Breast epithelium (tissue), 4 donors: ENCODE data around the gene HSPA2. TPM values are rescaled to one million over a fixed set of nuclear protein-coding genes. Genes with fewer than 3 reads are reported as not detected.

Experiments used
- DNase-seq, 2 donors: peaks; one replicate each; pipeline ENCODE4 v3.0.0-alpha.2; 2019; ENCODE audit warnings: low spot score in 2 of 2
- H3K27ac ChIP-seq, 2 donors: fragments of 200-600 bp; sonication (generic) in 1 of 2; one replicate each; pipeline ENCODE4 v1.5.1; 2016 to 2019; ENCODE audit warnings: mild to moderate bottlenecking in 1 of 2
- H3K27me3 ChIP-seq, 2 donors: fragments of 200-600 bp; sonication (generic) in 1 of 2; one replicate each; pipeline versions ENCODE4 v1.5.1 to v1.6.0; 2017 to 2019; ENCODE audit warnings: control low read depth in 1 of 2, mild to moderate bottlenecking in 1 of 2
- H3K36me3 ChIP-seq: fragments of 200-600 bp; one replicate; pipeline ENCODE4 v1.5.1; 2019
- H3K4me1 ChIP-seq, 2 donors: fragments of 200-600 bp; sonication (generic); one replicate each; pipeline ENCODE4 v1.5.1; 2016 to 2019; ENCODE audit warnings: control low read depth in 1 of 2
- H3K4me3 ChIP-seq, 3 donors: fragments of 200-600 bp; sonication (generic); 1 replicate in 2 of 3; 2 replicates in 1 of 3; pipeline ENCODE4 v1.5.1; 2016 to 2019; ENCODE audit warnings: mild to moderate bottlenecking in 3 of 3, moderate library complexity in 2 of 3
- H3K9me3 ChIP-seq, 2 donors: fragments of 200-600 bp; sonication (generic) in 1 of 2; one replicate each; pipeline ENCODE4 v1.5.1; 2016 to 2019; ENCODE audit warnings: control low read depth in 1 of 2
- CTCF ChIP-seq, 3 donors: fragments of 450-650 bp; IDR thresholded peaks; one replicate each; pipeline ENCODE4 v1.5.1; 2016 to 2017; ENCODE audit warnings: antibody characterized with exemption in 3 of 3, mild to moderate bottlenecking in 3 of 3, moderate library complexity in 3 of 3
- POLR2A ChIP-seq: fragments of 450-650 bp; IDR thresholded peaks from one replicate; pipeline ENCODE4 v1.6.1; 2016; ENCODE audit warnings: antibody characterized with exemption, mild to moderate bottlenecking, moderate library complexity
- POLR2AphosphoS5 ChIP-seq, 3 donors: sonication (generic); formaldehyde crosslinking; IDR thresholded peaks; one replicate each; pipeline ENCODE4 v1.6.1; 2017; ENCODE audit warnings: antibody characterized with exemption in 3 of 3
- intact Hi-C: fragments of 100-400 bp; cut with DNase I; formaldehyde crosslinking; loops from one replicate; pipeline ENCODE4 v1.15.1; 2023; ENCODE audit warnings: low total_unique reads
- total RNA-seq, 3 donors: library from RNA; depleted of rRNA; stranded (reverse); fragments of >200 nt; gene quantifications; one replicate each; pipeline ENCODE4 v1.1.0, GENCODE V29; 2016

HSPA2 gene
- total RNA-seq, 3 donors from 2014 or later = 12.2 to 33.1 (median 17.9) TPM

GRCh38 chr14:64581363-64581762, 40.8 kb downstream of the HSPA2 start:
- H3K27ac ChIP-seq = no peak overlapping the region
- H3K9me3 ChIP-seq = no peaks in the 10 kb centered on the region
- TF ChIP-seq CTCF (IDR thresholded peaks at IDR 0.05) (no peak), POLR2A (no peak), POLR2AphosphoS5 (IDR thresholded peaks at IDR 0.05) (no peak)
- no peaks in the 10 kb centered on the region for H3K27me3 ChIP-seq
- no peaks in the 10 kb centered on the region for H3K4me1 ChIP-seq
- intact Hi-C loops = no loop called here
- H3K4me3 ChIP-seq = no peak overlapping the region
- no peaks in the 10 kb centered on the region for H3K36me3 ChIP-seq
- DNase-seq = no peak

- DNase-seq = no peak
- H3K9me3 ChIP-seq = no peaks in the 10 kb centered on the region
- H3K4me3 ChIP-seq = no peak overlapping the region
- H3K36me3 ChIP-seq = no peaks in the 10 kb centered on the region
- no peak overlapping the region for H3K27ac ChIP-seq
- no peaks in the 10 kb centered on the region for H3K4me1 ChIP-seq
- H3K27me3 ChIP-seq = no peaks in the 10 kb centered on the region
- no peak for TF ChIP-seq POLR2A
- no peak for TF ChIP-seq POLR2AphosphoS5 (IDR thresholded peaks at IDR 0.05)
- no peak for TF ChIP-seq CTCF (IDR thresholded peaks at IDR 0.05)
- intact Hi-C loops = no loop called here
These were observed 41.3 kb downstream of the HSPA2 start for GRCh38 chr14:64581817-64582216.

- no peak for DNase-seq
- Histone ChIP-seq H3K27me3 (no peaks in the 10 kb centered on the region), H3K9me3 (no peaks in the 10 kb centered on the region), H3K4me1 (no peaks in the 10 kb centered on the region), H3K27ac (no peak overlapping the region), H3K36me3 (no peaks in the 10 kb centered on the region), H3K4me3 (no peak overlapping the region)
- TF ChIP-seq CTCF (IDR thresholded peaks at IDR 0.05) (no peak), POLR2AphosphoS5 (IDR thresholded peaks at IDR 0.05) (no peak), POLR2A (no peak)
- intact Hi-C loops = no loop called here
These were observed 43.6 kb downstream of the HSPA2 start for GRCh38 chr14:64584190-64584589.

- Histone ChIP-seq H3K4me3 (no peak overlapping the region), H3K27me3 (no peaks in the 10 kb centered on the region)
These were observed 51.3 kb downstream of the HSPA2 start for GRCh38 chr14:64591809-64592208.

More at GRCh38 chr14:64591809-64592208, 51.3 kb downstream of the HSPA2 start:
- Histone ChIP-seq H3K36me3 (no peaks in the 10 kb centered on the region), H3K27ac (no peak overlapping the region), H3K9me3 (no peaks in the 10 kb centered on the region), H3K4me1 (no peaks in the 10 kb centered on the region)
- no peak for TF ChIP-seq POLR2A
- no peak for TF ChIP-seq CTCF (IDR thresholded peaks at IDR 0.05)
- TF ChIP-seq POLR2AphosphoS5 (IDR thresholded peaks at IDR 0.05) = no peak
- intact Hi-C loops = no loop called here
- no peak for DNase-seq

Other genes starting within 250 kb of the HSPA2 start
- gene ESR2, start 246.4 kb upstream of the HSPA2 start, total RNA-seq = 1 to 10 TPM in 2 of 3 donors, under 1 TPM in 1; 0.98 to 2.2 (median 1.5) TPM
- gene MTHFD1, start 152.4 kb upstream of the HSPA2 start, total RNA-seq = 100 to 1,000 TPM in 1 of 3 donors, 10 to 100 TPM in 2; 48.5 to 126 (median 50.3) TPM
- 1 to 10 TPM in 1 of 3 donors, under 1 TPM in 2; 0.96 to 1.2 (median 0.98) TPM for gene AKAP5, start 75.2 kb upstream of the HSPA2 start, total RNA-seq
- 10 to 100 TPM; 12.3 to 15.7 (median 14.4) TPM for gene ZBTB25, start 36.9 kb upstream of the HSPA2 start, total RNA-seq
- gene ZBTB1, start 36.0 kb upstream of the HSPA2 start, total RNA-seq = 10 to 100 TPM; 53.0 to 69.1 (median 66.9) TPM
- 1 to 10 TPM; 2.3 to 6.4 (median 3.4) TPM for gene PPP1R36, start 9.2 kb downstream of the HSPA2 start, total RNA-seq
- gene PLEKHG3, start 163.7 kb downstream of the HSPA2 start, total RNA-seq = 10 to 100 TPM; 18.7 to 31.5 (median 30.3) TPM